Head of caudate nucleus (tissue), 42 donors: ENCODE data around the gene USP22.
A peak's percentile ranks its signal among the peaks of the same experiment; 100 is the strongest.
"Not testable (repeated sequence)": the region's sequence is repeated elsewhere in the genome, so short reads cannot be mapped to it uniquely, and the experiment has no call there.

Experiments used
- DNase-seq, 42 donors: peaks; one replicate each; pipeline versions ENCODE4 v3.0.0 to v3.0.0-alpha.2; 2020 to 2021; ENCODE audit warnings: mixed read lengths in 7 of 42
- intact Hi-C: fragments of 100-400 bp; cut with DNase I; formaldehyde crosslinking; loops from one replicate; pipeline ENCODE4 v1.15.0; 2022

Gene USP22

DNA sequence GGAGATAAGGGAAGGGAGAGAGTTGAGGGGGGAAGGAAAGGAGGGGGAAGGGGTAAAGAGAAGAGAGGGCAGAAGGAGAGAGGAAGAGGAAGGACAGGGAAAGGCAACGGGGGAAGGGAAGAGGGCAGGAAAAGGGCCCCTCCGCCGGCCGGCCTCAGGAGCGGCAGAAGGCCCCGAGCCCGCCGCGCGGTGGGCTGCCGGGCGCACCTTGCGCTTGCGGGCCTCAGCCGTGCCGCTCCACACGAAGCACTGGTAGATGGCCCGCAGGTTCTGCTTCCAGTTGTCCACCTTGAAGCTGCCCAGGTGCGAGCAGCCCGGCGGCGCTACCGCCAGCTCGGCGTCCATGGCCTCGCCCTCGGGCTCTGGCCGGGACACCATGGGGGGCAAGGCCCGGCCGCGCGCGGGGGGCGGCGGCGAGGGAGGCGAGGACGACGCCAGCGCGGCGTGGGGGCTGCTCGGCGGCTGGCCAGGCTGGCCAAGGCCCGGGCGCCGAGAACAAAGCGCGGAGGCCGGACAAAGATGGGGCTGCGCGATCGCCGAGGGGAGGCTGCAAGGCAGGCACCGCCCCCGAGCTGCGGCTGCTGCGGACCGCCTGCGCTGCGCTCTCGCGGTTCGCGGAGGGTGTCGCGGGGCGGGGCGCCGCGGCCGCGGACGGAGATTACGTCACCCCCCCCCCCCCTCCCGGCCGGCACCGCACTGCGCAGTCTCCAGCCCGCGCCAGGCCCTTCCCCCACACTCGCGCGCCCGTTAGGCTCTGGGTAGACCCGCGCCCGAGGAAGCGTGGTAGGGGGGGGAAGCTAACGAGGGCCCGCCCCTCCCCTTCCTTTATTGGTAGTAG, at the start of gene USP22:
Gene USP22, minus strand, starts transcription at position 554 of the 838 bp plus-strand sequence. Its CDS starts 176 bp downstream, at position 378.
- peak in 14 of 42 donors; percentile 15 to 94 (median 89) for DNase-seq
- intact Hi-C loops, result loop anchor here (5.0 kb wide), 1 partner anchor 35 kb away; no protein-coding TSS in a partner anchor

DNA sequence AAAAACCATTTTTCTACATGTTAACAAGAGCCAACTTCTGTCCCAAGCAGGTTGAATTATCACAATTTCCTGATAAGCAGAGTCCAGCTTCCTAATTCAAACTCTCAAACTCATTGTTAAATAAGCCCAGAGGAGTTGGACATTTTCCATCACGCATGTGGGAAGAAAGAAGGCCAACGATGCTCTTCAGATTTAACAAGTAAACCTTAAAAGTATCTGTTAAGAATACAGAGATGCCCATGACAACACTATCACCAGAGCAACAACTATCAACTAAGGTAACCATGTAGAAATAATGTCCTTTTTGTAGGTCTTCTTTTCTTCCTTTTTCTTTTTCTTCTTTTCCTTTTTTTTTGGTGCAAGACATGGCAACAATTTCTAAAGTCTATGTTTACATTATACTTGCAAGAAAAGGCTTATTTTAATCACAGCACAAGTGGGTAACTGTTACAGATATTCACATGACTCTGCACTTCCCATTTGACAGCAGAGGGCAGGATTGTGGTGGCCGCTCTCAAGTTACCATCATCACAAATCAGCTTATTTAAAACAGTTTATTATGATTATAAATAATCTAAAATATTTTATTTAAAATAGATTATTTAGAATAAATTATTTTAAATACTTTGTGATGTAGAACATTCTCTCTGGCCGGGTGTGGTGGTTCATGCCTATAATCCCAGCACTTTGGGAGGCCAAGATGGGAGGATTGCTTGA, 48.2 kb upstream of the USP22 start:
- peak in 5 of 42 donors; percentile 24 to 63 (median 25) for DNase-seq
- intact Hi-C loops, result no loop called here

DNA sequence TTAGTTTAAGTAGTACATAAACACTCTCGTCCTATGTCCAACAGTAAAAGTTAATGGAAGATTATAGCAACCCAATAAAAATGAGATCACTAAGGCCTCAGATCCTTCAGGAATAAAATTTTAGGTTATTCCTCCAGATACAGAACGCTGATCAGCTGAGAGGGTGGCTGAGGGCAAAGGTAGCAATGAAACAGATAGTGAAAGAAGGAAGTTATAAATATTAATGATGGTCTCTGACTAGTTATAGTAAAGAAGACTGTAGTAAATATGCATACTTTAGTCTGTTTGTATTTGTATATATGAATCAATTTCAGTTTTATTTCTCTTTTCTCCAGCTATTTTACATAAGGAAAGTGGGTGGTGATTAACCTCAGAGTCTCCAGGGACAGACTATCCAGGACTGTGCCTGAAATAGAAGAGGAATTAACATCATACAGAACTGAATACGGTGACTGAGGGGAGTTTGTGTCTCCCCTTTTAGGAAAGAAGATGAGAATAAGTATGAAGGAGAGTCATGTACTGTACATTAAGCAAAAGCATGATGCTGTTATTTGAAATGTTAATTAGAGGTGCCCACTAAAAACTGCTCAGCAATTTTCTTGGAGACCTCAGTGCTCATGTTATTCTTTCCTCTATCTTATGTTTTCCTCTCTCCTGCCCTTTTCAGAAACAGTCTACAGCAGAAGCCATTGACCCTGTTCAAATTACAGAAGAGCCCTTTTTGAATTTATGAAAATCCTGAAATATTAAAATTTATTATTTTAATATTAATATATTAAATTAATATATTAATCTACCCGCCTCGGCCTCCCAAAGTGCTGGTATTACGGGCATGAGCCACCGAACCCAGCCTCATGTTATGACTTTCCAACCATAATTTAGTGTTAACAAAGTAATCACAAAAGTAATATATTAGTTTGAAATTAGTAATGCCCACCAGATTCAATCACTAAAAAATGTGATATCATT, 47.4 kb upstream of the USP22 start:
- intact Hi-C loops, result no loop called here

DNA sequence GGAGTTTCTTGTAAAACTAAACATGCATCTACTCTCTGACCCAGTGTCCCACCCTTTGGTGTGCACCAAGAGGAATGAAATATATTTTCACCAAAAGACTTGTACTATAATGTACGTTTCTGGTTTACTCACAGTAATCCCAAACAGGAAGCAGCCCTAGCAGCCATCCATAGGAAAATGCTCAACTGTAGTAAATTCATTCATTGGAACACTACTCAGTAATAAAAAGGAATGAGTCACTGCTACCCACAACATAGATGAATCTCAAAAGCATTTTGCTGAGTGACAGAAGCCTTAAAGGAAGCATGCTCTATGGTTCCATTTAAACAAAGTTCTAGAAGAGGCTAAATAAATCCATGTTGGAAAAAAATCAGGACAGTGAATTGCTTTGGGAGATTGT, 46.3 kb upstream of the USP22 start:
- no peak for DNase-seq
- intact Hi-C loops, result no loop called here

More for the DNA sequence above, 47.4 kb upstream of the USP22 start:
- DNase-seq, result no peak

DNA sequence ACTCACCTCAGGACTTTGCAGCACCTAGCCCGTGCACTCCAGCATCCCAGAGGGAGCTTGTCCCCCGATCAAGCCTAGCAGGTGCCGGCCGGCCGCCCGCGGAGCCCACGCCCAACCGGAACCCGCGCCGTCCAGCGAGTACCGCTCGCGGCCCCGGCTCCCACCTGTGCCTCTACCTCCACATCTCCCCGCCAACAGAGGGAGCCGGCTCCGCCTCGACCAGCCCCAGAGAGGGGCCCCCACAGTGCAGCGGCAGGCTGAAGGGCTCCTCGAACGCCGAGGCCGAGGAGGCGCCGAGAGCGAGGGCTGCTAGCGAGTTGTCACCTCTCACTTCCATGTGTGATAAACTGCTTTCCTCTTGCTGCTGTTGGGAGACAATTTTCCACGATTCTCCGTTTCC, 42.9 kb upstream of the USP22 start:
- intact Hi-C loops, result no loop called here
- DNase-seq, result no peak

DNA sequence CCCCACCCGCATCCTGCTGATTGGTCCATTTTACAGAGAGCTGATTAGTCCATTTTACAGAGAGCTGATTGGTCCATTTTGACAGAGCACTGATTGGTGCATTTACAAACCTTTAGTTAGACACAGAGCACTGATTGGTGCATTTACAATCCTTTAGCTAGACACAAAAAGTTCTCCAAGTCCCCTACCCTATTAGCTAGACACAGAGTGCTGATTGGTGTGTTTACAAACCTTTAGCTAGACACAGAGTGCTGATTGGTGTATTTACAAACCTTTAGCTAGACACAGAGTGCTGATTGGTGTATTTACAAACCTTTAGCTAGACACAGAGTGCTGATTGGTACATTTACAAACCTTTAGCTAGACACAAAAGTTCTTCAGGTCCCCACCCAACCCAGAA, 42.5 kb upstream of the USP22 start:
- DNase-seq, intact Hi-C loops: not testable (repeated sequence)

DNA sequence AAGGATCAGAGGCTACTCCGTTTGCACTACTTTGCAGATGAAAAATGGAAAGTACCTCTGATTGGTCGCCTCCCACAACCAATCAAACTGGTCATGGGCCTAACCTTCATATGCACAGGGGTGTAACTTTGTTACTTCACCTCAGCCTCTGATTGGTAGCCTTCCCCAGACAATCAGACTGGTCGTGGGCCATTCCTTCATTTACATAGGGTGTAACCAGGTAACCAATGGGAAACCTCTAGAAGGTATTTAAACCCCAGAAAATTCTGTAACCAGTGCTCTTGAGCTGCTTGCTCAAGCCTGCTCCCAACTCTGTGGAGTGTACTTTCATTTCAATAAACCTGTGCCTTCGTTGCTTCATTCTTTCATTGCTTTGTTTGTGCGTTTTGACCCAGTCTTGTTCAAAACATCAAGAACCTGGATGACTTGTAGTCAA, 39.2 kb upstream of the USP22 start:
- no peak for DNase-seq
- intact Hi-C loops, result no loop called here

DNA sequence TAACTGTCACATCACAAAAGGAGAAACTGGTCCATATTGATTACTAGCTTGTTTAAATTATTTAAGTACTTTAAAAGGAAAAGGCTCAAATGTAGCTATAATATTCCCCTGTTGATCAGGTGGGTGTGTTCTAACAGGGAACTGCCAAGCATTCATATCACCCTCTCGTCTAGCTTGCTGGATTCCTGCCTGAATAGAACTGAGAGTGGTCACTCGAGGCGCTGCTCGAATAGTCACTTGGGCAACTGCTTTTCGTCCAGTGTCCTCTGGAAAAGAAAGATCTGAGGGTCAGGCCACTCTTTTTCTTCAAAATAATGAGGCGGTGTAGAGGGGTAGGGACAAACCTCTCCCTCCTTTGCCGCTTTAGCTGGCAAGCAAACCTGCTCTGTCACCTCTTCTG, 36.4 kb upstream of the USP22 start:
- DNase-seq, result peak in 2 of 42 donors; percentile 22 to 31
- intact Hi-C loops, result no loop called here

DNA sequence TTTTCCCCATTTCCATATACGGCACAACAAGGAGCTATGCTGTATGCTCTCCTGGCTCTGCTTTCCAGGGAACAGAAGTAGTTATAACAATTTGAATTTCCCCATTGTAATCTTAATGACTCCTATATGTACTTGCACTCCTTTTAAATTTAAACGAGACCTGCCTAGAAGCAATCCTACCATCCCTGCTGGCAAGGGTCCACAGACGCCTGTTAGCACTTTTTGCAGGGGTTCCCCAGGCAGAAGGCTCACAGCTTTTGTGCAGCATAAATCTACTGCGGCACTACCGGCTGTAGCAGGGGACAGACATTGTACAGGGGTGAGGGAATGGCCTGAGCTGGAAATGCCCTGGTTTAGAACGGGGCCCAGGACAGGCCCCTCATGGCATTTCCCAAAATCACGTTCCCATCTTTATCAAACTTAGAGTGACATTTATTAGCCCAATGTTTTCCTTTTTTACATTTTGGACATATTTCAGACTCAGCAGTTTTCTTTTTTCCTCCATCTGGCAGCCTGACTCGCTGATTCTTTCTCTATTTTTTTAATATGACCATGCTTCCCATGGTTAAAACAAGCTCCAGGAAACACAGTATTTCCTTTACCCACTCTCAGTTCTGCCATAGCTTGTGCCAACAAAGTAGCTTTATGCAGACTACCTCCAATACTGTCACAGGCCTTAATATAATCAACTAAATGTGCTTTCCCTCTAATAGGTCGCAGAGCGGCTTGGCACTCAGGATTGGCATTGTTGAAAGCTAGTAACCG, 35.4 kb upstream of the USP22 start:
- intact Hi-C loops, result no loop called here
- peak in 3 of 42 donors; percentile 18 to 24 (median 20) for DNase-seq

DNA sequence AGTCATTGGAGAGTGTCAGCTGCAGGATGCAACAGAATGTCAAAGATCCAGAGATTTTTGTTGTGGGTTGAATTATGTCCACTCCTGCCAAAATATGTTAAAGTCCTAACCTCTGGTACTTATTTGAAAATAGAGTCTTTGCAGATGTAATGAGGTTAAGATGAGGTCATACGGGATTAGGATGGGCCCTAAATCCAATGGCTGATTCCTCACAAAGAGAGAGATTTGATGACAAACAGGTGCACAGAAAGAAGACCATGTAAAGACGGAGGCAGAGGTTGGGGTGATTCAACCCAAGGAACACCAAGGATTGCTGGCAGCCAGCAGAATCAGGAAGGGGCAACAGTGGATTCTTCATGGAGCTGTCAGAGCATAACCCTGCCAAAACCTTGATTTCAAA, 34.5 kb upstream of the USP22 start:
- intact Hi-C loops, result no loop called here
- no peak for DNase-seq

DNA sequence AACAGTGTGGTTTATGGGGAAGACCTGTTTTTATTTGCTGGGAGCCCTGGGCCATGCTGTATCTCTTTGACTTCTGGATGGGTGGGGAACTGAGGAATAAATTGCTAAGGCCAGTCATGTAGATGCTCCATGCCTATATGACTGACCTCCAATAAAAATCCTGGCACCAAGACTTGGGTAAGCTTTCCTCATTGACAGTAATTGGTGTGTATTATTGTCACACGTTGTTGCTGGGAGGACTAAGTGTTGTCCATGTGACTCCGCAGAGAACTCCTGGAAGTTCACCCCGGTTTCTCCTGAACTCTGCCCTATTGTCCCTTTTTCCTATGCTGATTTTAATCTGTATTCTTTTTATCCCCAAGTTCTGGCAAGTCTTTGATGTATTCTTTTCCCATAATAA, 33.4 kb upstream of the USP22 start:
- DNase-seq, result no peak
- intact Hi-C loops, result no loop called here

DNA sequence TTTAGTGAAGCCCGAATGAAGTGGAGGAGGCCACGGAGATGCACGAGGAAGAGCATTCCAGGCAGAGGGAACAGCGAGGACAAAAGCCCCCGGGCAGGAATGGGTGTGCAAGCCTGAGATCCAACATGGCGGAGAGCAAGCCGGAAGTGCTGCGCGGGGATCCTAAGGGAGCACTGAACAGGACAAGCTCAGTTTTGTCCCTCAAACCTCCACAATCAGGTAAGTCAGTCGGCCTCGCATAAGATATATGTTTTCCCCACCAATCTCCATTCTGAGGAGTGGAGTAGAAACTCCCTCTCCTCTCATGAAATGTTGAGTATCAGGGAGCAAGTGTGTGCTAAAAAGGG, 32.9 kb upstream of the USP22 start:
- peak in 33 of 42 donors; percentile 30 to 81 (median 59) for DNase-seq
- intact Hi-C loops, result no loop called here

DNA sequence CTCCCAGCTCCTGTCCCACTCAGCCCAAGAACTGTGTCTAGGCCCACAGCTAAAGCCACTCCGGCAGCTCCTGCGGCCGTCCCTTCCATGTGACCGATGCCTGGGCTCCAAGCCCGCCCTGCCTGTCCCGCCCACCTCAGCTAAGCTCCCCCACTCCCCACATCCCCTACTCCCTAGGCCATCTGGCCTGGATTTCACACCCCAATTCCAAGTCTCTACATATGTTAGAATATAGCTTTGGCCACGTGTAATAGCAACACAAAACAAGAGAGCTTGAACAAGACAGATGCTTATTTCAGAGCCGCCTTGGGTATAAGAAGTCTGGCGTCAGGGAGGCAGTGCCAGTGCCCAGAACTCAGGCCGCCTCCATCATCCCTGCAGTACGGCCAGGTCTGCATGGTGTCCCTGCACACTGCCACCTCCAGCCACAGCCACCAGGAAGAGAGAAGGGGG, 30.0 kb upstream of the USP22 start:
- intact Hi-C loops, result no loop called here
- DNase-seq, result peak in 34 of 42 donors; percentile 8 to 68 (median 35)

DNA sequence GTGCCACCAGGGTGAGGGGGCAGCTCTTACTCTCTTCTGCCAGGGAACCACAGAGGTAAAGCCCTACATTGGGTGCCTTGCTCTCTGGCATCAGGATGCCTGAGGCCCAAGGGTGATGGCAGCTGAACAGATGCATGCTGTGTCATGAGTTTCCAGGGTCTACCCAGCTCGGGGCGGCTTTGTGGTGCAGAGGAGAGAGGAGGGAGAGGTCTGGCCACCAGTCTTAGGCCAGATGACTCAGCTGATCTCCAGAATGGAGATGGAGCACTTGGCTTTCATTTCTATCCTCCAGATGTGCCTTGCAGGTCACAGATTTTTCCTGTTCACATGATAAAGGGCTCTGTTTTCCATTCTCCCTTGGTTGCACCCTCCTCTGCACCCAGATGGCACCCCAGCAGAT, 23.6 kb upstream of the USP22 start:
- DNase-seq, result no peak
- intact Hi-C loops, result no loop called here

DNA sequence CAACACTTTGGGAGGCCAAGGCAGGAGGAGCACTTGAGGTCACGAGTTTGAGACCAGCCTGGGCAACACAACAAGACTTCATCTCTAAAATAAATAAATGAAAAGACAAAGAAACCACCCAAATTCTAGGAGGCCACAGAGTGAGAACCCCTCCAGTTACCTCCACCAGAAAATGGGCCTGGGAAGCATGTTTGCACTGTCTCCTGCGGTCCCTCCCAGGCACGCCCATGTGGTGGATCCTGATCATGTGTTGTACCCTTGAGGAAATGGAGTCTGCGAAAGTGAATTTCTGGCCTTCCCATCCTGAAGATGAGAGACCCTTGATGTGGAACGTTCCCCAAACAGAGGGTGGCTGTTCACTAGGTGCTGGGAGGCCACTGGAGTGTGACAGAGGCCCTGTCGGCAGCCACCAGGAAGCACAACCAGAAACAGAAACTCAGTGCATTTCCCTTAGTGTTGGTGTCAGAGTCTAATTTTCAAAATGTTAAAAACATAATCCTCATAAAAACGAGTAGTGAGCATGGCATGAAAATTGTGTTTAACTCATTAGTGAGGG, 19.2 kb upstream of the USP22 start:
- no peak for DNase-seq
- intact Hi-C loops, result no loop called here

DNA sequence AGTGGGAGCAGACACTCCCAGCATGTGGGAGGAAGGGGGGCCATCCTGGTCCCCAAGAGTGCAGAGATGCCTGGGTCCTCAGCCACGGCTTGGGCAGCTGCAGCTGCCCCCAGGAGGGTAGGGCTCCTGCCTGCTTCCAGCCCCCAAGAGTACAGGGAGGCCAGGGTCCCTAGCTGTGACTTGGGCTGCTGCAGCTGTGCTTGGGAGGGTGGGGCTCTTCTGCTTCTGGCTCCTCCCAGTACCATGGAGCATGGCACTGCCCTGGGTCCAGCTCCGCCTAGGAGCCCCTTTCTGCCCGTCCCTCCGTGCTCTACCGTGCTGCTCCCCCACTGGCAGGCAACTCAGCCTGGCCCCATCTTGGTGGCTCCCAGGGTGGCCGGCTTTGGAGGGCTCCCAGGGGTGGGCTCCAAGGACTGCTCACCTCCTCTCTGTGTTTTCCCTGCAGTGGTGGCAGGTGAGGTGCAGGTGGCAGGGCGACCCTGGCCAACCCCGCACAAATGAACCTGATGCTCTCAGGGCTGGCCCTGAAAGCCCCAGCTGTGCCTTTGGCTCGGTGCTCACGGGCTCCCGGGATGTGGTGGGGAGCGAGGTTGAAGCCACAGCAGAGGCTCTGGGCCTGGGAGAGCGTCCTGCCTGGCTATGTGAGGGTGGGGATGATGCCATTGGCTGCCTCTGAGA, 18.5 kb upstream of the USP22 start:
- no peak for DNase-seq
- intact Hi-C loops, result no loop called here

DNA sequence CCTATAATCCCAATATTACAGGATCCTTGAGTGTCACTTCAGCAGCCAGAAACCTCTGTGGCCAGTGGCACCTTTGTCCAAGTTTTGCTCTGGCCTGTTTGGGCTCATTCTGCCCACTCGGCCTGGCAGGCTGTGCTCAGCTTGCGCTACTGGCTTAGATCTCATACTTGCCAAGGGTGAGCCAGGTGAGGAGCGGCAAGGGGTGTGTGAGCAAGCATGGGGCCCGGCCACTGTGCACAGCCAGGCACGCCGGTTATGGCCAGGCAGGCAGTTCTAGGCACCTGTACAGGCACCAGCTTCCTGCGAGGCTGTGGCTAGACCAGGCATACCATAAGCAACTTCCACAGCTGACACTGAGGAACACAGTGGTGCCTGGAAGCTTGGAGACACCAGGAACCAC, 16.9 kb upstream of the USP22 start:
- intact Hi-C loops, result loop anchor here (10.0 kb wide), 1 partner anchor 55 kb away; no protein-coding TSS in a partner anchor
- no peak for DNase-seq
